ENCODE data around the gene DLGAP1.

The DLGAP1 gene

GRCh38 chr18:4245456-4245855 lies 209.7 kb downstream of the DLGAP1 start:
- in situ Hi-C loops (cut with MboI; ENCODE audit: low sequenced_read_pairs), result no loop called here

DNA sequence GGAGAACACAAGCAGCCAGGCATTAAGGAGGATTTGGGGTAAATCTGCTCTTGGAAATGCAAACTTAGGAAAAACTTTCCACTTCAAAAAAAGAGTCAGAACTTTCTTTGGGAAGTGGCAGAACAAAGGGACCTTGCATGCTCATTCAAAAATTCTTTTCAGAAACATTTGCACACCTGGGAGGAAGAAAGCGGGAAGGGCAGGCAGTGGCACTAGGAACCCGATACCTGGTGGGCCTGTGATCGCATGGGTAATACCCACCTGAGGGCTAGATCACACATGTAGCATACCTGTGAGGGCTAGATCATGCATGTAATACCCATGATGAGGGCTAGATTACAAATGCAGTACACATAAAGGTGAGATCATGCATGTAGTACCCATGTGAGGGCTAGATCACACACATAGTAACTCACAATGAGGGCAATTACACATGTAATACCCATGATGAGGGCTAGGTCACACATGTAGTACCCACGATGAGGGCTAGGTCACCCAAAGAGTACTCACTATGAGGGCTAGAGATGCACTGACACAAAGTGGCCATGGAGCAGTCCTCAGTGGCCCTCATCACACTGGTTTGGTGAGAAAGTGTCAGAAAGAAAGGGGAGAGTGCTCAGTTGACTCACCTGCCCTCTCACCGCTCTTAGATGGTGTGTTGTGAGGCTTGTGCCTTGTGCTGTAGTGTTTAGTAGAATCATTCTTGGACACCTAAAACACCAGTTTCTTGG lies 212.5 kb downstream of the DLGAP1 start:
- in situ Hi-C loops (cut with MboI; ENCODE audit: low sequenced_read_pairs), result no loop called here

- in situ Hi-C loops (cut with MboI; ENCODE audit: low sequenced_read_pairs), result no loop called here
These were observed 214.0 kb downstream of the DLGAP1 start for GRCh38 chr18:4241090-4241617.

- in situ Hi-C loops (cut with MboI; ENCODE audit: low sequenced_read_pairs), result no loop called here
These were observed 216.1 kb downstream of the DLGAP1 start for GRCh38 chr18:4238966-4239365.

- in situ Hi-C loops (cut with MboI; ENCODE audit: low sequenced_read_pairs), result no loop called here
These were observed 217.5 kb downstream of the DLGAP1 start for GRCh38 chr18:4237664-4238041.

DNA sequence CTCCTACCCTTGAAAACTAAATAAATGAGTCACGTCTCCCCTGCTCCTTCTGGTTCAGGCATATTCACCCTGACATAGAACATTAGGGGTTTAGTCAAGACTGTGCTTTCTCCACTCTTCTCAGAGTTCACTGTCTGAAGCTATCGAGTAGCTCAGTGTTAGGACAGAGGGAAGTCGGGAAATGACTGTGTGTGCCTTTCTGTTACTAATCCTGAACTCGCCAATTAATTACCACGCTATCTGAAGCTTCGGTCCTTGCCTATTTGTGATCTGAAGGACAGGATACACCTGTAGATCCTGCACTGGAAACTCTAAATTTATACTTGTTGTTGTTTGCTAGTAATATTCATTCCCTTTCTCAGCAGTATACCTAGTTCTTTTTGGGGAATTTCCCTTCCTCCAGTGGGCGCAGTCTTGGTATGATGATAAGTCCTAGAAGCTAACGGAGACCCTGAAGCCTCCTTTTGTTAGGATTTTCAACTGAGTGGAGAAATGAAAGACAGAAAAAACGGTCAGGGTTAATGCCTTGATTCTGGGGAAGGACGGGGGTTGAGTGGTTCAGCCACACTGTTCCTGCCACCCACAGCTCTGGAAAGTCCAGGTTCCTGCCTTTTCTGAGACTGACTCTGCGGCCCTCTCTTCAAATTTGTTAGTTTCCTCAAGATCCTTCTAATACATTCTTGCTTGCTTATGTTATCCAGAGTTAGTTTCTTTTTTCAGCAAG lies 218.0 kb downstream of the DLGAP1 start:
- in situ Hi-C loops (cut with MboI; ENCODE audit: low sequenced_read_pairs), result no loop called here

DNA sequence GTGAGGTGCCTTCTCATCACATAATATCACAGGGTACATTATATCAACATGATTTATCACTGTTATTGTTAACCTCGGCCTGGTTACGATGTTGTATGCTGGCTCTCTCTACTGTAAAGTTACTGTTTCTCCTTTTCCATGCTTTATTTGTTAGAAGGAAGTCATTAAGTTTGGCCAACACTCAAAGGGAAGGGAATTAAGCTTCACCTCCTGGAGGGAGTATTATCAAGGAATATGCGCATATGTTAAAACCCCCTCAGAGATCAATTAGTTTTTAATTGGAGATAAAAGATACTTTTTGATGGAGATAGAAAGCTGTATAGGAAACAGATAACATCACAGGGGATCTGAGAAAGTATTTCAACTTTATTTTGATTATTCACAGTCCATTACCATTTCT lies 221.6 kb downstream of the DLGAP1 start:
- in situ Hi-C loops (cut with MboI; ENCODE audit: low sequenced_read_pairs), result no loop called here

- in situ Hi-C loops (cut with MboI; ENCODE audit: low sequenced_read_pairs), result no loop called here
These were observed 222.5 kb downstream of the DLGAP1 start for GRCh38 chr18:4232656-4233055.

- in situ Hi-C loops (cut with MboI; ENCODE audit: low sequenced_read_pairs), result no loop called here
These were observed 223.8 kb downstream of the DLGAP1 start for GRCh38 chr18:4231260-4231659.

DNA sequence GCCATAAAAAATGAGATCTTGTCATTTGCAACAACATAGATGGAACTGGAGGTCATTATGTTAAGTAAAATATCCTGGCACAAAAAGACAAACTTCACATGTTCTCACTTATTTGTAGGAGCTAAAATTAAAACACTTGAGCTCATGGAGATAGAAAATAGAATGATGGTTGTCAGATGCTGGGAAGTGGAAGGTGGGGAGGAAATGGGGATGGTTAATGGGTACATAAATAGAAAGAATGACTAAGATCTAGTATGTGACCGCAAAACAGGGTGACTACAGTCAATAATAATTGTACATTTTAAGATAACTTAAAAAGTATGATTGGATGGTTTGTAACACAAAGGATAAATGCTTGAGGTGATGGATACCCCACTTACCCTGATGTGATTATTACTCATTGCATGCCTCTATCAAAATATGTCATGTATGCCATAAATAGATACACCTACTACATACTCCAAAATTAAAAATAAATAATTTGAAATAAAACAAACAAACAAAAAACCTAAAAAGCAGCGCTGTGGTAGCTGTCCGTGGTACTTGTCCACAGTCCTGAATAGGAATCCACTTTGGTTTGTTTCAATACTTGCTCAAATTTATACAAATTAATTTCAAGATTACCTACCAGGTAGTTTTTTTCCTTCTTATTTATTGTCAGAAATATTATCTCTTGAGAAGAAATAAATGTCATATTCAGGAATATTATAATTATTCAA lies 224.5 kb downstream of the DLGAP1 start:
- in situ Hi-C loops (cut with MboI; ENCODE audit: low sequenced_read_pairs), result no loop called here

DNA sequence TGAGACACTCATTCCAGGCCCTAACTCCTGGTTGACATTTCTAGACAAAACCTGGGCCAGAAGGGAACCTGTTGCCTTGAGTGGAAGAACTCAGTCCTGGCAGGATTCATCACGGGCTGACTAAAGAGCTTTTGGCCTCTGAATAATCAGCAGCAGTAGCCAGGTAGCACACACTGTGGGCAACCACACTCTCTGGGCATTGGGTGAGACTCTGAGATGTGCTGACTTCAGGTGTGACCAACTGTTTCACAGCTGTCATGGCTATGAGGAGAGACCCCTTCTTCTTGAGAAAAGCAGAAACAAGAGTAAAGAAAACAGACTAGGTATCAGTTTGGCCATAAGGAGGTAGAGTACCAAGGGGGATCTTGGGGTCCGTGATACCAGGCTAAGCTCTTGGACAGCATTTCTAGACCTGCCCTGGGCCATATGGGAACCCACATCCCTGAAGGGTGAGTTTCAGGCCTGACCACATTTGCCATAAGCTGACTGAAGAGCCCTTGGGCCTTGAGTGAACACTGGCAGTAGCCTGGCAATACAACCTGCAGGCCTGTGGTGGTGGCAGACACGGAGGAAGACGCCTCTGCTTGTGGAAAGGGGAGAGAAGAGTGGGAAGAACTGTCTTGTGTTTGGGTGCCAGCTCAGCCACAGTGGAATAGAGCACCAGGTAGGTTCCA lies 230.9 kb downstream of the DLGAP1 start:
- in situ Hi-C loops (cut with MboI; ENCODE audit: low sequenced_read_pairs), result no loop called here

- in situ Hi-C loops (cut with MboI; ENCODE audit: low sequenced_read_pairs), result no loop called here
These were observed 243.8 kb downstream of the DLGAP1 start for GRCh38 chr18:4211111-4211837.

- in situ Hi-C loops (cut with MboI; ENCODE audit: low sequenced_read_pairs), result no loop called here
These were observed 246.7 kb downstream of the DLGAP1 start for GRCh38 chr18:4208366-4208765.

GRCh38 chr18:4207383-4207985 lies 247.6 kb downstream of the DLGAP1 start:
- in situ Hi-C loops (cut with MboI; ENCODE audit: low sequenced_read_pairs), result no loop called here

- in situ Hi-C loops (cut with MboI; ENCODE audit: low sequenced_read_pairs), result no loop called here
These were observed 250.7 kb downstream of the DLGAP1 start for GRCh38 chr18:4204438-4204720.

- in situ Hi-C loops (cut with MboI; ENCODE audit: low sequenced_read_pairs), result no loop called here
These were observed 251.3 kb downstream of the DLGAP1 start for GRCh38 chr18:4203568-4204437.

DNA sequence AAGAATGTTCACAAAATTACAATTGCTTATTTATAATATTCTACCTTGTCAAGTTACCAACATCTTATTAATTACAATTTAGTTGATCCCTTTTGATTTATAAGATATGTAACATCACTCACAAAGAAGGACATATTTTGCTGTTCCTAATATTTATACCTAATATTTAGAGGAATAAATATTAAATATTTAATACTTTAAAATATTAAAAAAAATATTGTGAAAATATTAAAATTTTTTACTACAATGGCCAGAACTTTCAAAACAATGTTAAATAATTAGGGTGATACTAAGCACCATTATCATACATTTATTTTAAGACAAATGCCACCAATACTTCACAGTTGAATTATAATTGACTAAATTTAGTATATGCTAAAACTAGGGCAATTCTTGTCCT lies 254.7 kb downstream of the DLGAP1 start:
- in situ Hi-C loops (cut with MboI; ENCODE audit: low sequenced_read_pairs), result no loop called here

DNA sequence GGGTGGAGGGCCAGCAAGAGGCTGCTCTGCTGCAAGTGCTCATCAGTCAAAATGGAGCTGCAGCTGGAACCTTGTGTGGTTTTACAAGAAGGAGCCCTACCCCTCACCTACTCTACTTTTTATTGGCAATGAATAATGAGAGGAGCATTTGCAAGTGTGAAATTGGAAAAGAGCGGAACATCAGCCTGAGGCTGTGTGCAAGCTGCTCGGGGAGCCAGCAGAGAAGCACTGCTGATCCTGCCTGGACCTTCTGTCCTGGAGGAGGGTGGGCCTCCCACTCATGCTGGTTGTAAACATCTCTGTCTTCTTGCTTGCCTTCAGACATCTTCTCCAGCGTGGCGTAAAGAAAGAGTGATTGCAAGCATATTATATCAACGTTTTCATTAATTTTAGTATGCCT lies 256.2 kb downstream of the DLGAP1 start:
- in situ Hi-C loops (cut with MboI; ENCODE audit: low sequenced_read_pairs), result no loop called here

DNA sequence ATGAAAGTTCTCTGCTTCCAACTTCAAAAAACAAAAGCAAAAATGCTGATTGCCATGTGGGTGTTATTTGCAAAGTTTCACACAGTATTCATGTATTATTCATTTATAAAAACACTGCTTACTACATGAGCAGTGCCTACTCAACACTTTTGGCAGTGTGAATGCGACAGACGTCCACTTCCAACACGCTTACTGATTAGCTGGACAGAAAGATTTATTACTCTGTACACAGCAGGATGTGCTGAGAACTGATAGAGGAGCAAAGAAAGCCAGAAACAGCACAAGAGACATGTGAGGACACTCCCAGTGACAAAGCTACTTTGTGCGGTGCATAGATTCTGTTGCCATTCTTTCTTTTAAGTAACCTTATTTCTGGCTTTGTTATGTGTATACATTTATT lies 258.8 kb downstream of the DLGAP1 start:
- in situ Hi-C loops (cut with MboI; ENCODE audit: low sequenced_read_pairs), result no loop called here
